GM21381 (cell line): ENCODE results near the gene C11orf97.

Experiments used
- ATAC-seq: cut with Tn5 transposase; IDR thresholded peaks from one replicate; pipeline ENCODE4 v1.9.1; 2021; ENCODE audit warnings: mild to moderate bottlenecking, moderate library complexity; ENCODE audit not compliant: unreplicated experiment

Gene C11orf97

GRCh38 chr11:94524341-94524740 is 12.1 kb downstream of the C11orf97 start:
- ATAC-seq = no peak

- no peak for ATAC-seq
These were observed 13.5 kb downstream of the C11orf97 start for GRCh38 chr11:94525546-94526324.

- ATAC-seq = no peak
These were observed 14.6 kb downstream of the C11orf97 start for GRCh38 chr11:94526645-94527438.

GRCh38 chr11:94528551-94528950 is 16.3 kb downstream of the C11orf97 start:
- no peak for ATAC-seq

- no peak for ATAC-seq
These were observed 19.9 kb downstream of the C11orf97 start for GRCh38 chr11:94532211-94532610.

- ATAC-seq = no peak
These were observed 20.9 kb downstream of the C11orf97 start for GRCh38 chr11:94533206-94533605.

- ATAC-seq = no peak
These were observed 21.7 kb downstream of the C11orf97 start for GRCh38 chr11:94533696-94534630.

GRCh38 chr11:94536386-94536785 is 24.1 kb downstream of the C11orf97 start:
- ATAC-seq = no peak

GRCh38 chr11:94537031-94537600 is 24.9 kb downstream of the C11orf97 start:
- no peak for ATAC-seq

- ATAC-seq = no peak
These were observed 27.2 kb downstream of the C11orf97 start for GRCh38 chr11:94539420-94539819.

GRCh38 chr11:94543695-94544645 is 31.7 kb downstream of the C11orf97 start, which contains the start of gene FUT4:
TSS of gene FUT4 (plus strand) at chr11:94543921. CDS start at chr11:94544134, 213 bp downstream.
- peak; percentile 80 for ATAC-seq

GRCh38 chr11:94544646-94545263 is 32.5 kb downstream of the C11orf97 start:
- peak; percentile 7 for ATAC-seq

GRCh38 chr11:94545264-94546161 is 33.3 kb downstream of the C11orf97 start:
- no peak for ATAC-seq

GRCh38 chr11:94546162-94546470 is 33.9 kb downstream of the C11orf97 start:
- no peak for ATAC-seq

GRCh38 chr11:94546886-94547285 is 34.6 kb downstream of the C11orf97 start:
- ATAC-seq = no peak

- no peak for ATAC-seq
These were observed 36.9 kb downstream of the C11orf97 start for GRCh38 chr11:94549146-94549545.

GRCh38 chr11:94550513-94550912 is 38.3 kb downstream of the C11orf97 start:
- no peak for ATAC-seq

GRCh38 chr11:94553938-94554337 is 41.7 kb downstream of the C11orf97 start:
- no peak for ATAC-seq
